Kidney epithelial cell (primary cell): Measurements from ENCODE around the gene PPP4R2. TPM values are rescaled to one million over a fixed set of nuclear protein-coding genes. Genes with fewer than 3 reads are reported as not detected.

ENCODE experiments used
- DNase-seq: peaks from one replicate; pipeline ENCODE4 v3.0.0-alpha.2; 2010; ENCODE audit warnings: low read depth
- H3K27me3 ChIP-seq: 2 replicates; pipeline ENCODE4 v1.6.0; 2011; ENCODE audit warnings: low read length; ENCODE audit not compliant: control insufficient read depth, insufficient read depth
- H3K36me3 ChIP-seq: 2 replicates; pipeline ENCODE4 v1.5.1; 2011; ENCODE audit warnings: low read length; ENCODE audit not compliant: control insufficient read depth, insufficient read depth
- H3K4me3 ChIP-seq: 2 replicates; pipeline ENCODE4 v1.5.1; 2011; ENCODE audit warnings: low read depth, mild to moderate bottlenecking, control low read depth, low read length
- CTCF ChIP-seq: IDR thresholded peaks from 2 replicates; pipeline ENCODE4 v1.5.1; 2011; ENCODE audit warnings: mild to moderate bottlenecking, moderate library complexity, low read length, control low read depth, inconsistent platforms; ENCODE audit not compliant: insufficient read depth, poor library complexity, severe bottlenecking
- total RNA-seq: library from RNA; depleted of rRNA; stranded (reverse); fragments of >200 nt; gene quantifications from 2 replicates; pipeline ENCODE4 v1.2.3, GENCODE V29; 2015

Gene PPP4R2
- total RNA-seq, 1 donor from 2014 or later: 42.5 TPM

GRCh38 chr3:73007992-73008712 lies 11.5 kb downstream of the PPP4R2 start:
- Histone ChIP-seq H3K36me3 (no peaks in the 10 kb centered on the region), H3K4me3 (no peak overlapping the region), H3K27me3 (no peaks in the 10 kb centered on the region)
- TF ChIP-seq CTCF: no peak
- DNase-seq: no peak

GRCh38 chr3:73009008-73009407 lies 12.4 kb downstream of the PPP4R2 start:
- DNase-seq: no peak
- Histone ChIP-seq H3K27me3 (no peaks in the 10 kb centered on the region), H3K36me3 (no peaks in the 10 kb centered on the region), H3K4me3 (no peak overlapping the region)
- TF ChIP-seq CTCF: no peak

DNA sequence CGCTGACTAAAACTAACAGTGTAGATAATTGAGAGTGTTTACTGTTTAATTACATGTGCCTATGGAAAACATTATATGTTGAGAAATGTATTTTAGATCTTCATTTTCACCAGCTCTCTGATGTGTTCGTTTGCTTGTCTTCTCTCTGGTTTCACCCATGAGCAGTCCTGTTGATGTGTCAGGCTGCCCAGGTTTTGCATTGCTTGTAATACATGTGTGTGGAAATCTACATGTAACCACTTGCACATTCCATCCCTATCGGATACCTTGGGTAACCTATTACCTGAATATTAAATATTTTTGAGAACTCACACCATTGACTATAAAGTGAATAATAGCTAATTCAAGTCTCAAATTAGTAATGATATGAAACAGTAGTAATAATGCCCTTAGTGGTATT lies 13.1 kb downstream of the PPP4R2 start:
- DNase-seq: no peak

GRCh38 chr3:73010158-73010557 lies 13.5 kb downstream of the PPP4R2 start:
- no peak for DNase-seq
- TF ChIP-seq CTCF: no peak
- no peaks in the 10 kb centered on the region for H3K36me3 ChIP-seq

More for the DNA sequence above, 13.1 kb downstream of the PPP4R2 start:
- TF ChIP-seq CTCF: no peak
- no peak overlapping the region for H3K4me3 ChIP-seq
- no peaks in the 10 kb centered on the region for H3K36me3 ChIP-seq
- no peaks in the 10 kb centered on the region for H3K27me3 ChIP-seq

DNA sequence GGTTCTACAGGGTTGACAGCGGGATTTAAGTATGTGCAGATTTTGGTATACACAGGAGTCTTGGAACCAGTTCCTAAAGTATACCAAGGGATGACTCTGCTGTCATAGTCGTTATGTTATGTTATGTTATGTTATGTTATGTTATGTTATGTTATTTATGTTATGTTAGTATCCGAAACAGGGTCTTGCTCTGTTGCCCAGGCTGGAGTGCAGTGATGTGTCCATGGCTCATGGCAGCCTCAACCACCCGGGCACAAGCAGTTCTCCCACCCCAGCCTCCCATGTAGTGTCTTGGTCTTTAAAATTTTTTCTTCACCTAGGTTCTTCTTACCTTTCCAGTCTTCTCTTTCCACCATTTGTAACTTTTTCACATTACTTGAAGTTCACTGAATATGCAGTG lies 21.7 kb downstream of the PPP4R2 start:
- no peak for TF ChIP-seq CTCF
- Histone ChIP-seq H3K36me3 (no peaks in the 10 kb centered on the region), H3K27me3 (no peaks in the 10 kb centered on the region), H3K4me3 (no peak overlapping the region)
- DNase-seq: no peak

More at GRCh38 chr3:73010158-73010557, 13.5 kb downstream of the PPP4R2 start:
- no peak overlapping the region for H3K4me3 ChIP-seq
- H3K27me3 ChIP-seq: no peaks in the 10 kb centered on the region
